ENCODE data around the gene PROK1. TPM values are rescaled to one million over a fixed set of nuclear protein-coding genes. Genes with fewer than 3 reads are reported as not detected.

PROK1 gene
- total and polyA plus RNA-seq, 11 donors = 0.07 to 3.4 (median 0.40) TPM; not detected in 4

GRCh38 chr1:110488161-110488560, 37.2 kb downstream of the PROK1 start:
- intact Hi-C loops (cut with DNase I) = loop anchor here in 1 of 10 donors (5.0 kb wide), 1 partner anchor 61 kb away; no protein-coding TSS in a partner anchor
- H3K9me3 ChIP-seq = no peaks in the 10 kb centered on the region
- H3K36me3 ChIP-seq = no peaks in the 10 kb centered on the region
- H3K27ac ChIP-seq = no peak overlapping the region
- H3K4me3 ChIP-seq = no peak overlapping the region
- ATAC-seq (no peak), DNase-seq (no peak)
- H3K4me1 ChIP-seq = peaks cover 0 to 10% (median 0%) of the 10 kb centered on the region in 12 donors
- TF ChIP-seq CTCF (IDR thresholded peaks at IDR 0.05) = no peak
- TF ChIP-seq POLR2A (IDR thresholded peaks at IDR 0.05) = no peak
- WGBS, 4 donors = 72 to 78% (median 75%) methylated on average over 6 to 12 of the region's 12 CpGs
- H3K27me3 ChIP-seq = peaks cover 0 to 3% (median 0%) of the 10 kb centered on the region in 9 donors

GRCh38 chr1:110488867-110489266, 37.9 kb downstream of the PROK1 start:
- Histone ChIP-seq H3K9me3 (no peaks in the 10 kb centered on the region), H3K27me3 (no peaks in the 10 kb centered on the region), H3K4me1 (peaks cover 0 to 10% (median 0%) of the 10 kb centered on the region in 12 donors), H3K4me3 (no peak overlapping the region), H3K36me3 (no peaks in the 10 kb centered on the region), H3K27ac (no peak overlapping the region)
- ATAC-seq (no peak), DNase-seq (no peak)
- intact Hi-C loops (cut with DNase I) = loop anchor here in 1 of 10 donors (5.0 kb wide), 1 partner anchor 62 kb away; no protein-coding TSS in a partner anchor
- WGBS, 4 donors = 62 to 65% (median 65%) methylated on average over 3 of the region's 3 CpGs
- TF ChIP-seq POLR2A (IDR thresholded peaks at IDR 0.05) = no peak
- no peak for TF ChIP-seq CTCF (IDR thresholded peaks at IDR 0.05)

DNA sequence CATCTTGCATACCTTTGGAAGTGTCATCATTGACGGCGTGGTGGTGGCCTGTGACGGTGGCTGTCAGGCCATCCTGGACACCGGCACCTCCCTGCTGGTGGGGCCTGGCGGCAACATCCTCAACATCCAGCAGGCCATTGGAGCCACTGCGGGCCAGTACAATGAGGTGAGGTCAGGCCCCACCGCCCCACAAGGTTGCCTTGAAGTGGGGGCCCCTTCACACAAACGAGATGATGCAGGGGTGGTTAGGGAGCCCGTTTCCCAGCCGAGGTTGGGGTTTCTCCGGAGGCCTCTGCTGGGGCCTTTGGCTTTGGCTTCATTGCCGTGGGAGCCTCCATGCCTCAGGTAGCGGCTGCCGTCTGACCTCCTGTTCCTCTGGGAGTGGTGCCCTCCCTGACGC, 38.5 kb downstream of the PROK1 start:
- Histone ChIP-seq H3K4me3 (no peak overlapping the region), H3K4me1 (peaks cover 0 to 10% (median 0%) of the 10 kb centered on the region in 12 donors), H3K27me3 (no peaks in the 10 kb centered on the region), H3K36me3 (no peaks in the 10 kb centered on the region), H3K27ac (no peak overlapping the region), H3K9me3 (no peaks in the 10 kb centered on the region)
- TF ChIP-seq CTCF (IDR thresholded peaks at IDR 0.05) = no peak
- TF ChIP-seq POLR2A (IDR thresholded peaks at IDR 0.05) = no peak
- WGBS, 4 donors = 91 to 95% (median 92%) methylated on average over 6 to 15 of the region's 15 CpGs
- intact Hi-C loops (cut with DNase I) = loop anchor here in 1 of 10 donors (5.0 kb wide), 1 partner anchor 62 kb away; no protein-coding TSS in a partner anchor
- ATAC-seq = no peak
- no peak for DNase-seq

- WGBS, 4 donors = 81 to 87% (median 84%) methylated on average over 13 to 14 of the region's 14 CpGs
Measured at GRCh38 chr1:110489973-110490542, 39.1 kb downstream of the PROK1 start.

More at GRCh38 chr1:110489973-110490542, 39.1 kb downstream of the PROK1 start:
- Histone ChIP-seq H3K9me3 (no peaks in the 10 kb centered on the region), H3K4me3 (no peak overlapping the region), H3K36me3 (no peaks in the 10 kb centered on the region), H3K27me3 (no peaks in the 10 kb centered on the region), H3K4me1 (peaks cover 0 to 10% (median 0%) of the 10 kb centered on the region in 12 donors), H3K27ac (no peak overlapping the region)
- DNase-seq (no peak), ATAC-seq (no peak)
- TF ChIP-seq CTCF (IDR thresholded peaks at IDR 0.05) (no peak), POLR2A (IDR thresholded peaks at IDR 0.05) (no peak)
- intact Hi-C loops (cut with DNase I) = loop anchor here in 3 of 10 donors (5.0 to 10.0 kb wide), 2 partner anchors 63 to 285 kb away; no protein-coding TSS in a partner anchor

Data from heart left ventricle (tissue), 16 donors.